COLO668 (cell line): ENCODE results near the gene KRT37.
"Not testable (repeated sequence)": the region's sequence is repeated elsewhere in the genome, so short reads cannot be mapped to it uniquely, and the experiment has no call there.

Experiments
- DNase-seq: peaks from one replicate; lab custom pipeline; 2025; ENCODE audit not compliant: unreplicated experiment; lab: John Stamatoyannopoulos, UW

KRT37 gene

DNA sequence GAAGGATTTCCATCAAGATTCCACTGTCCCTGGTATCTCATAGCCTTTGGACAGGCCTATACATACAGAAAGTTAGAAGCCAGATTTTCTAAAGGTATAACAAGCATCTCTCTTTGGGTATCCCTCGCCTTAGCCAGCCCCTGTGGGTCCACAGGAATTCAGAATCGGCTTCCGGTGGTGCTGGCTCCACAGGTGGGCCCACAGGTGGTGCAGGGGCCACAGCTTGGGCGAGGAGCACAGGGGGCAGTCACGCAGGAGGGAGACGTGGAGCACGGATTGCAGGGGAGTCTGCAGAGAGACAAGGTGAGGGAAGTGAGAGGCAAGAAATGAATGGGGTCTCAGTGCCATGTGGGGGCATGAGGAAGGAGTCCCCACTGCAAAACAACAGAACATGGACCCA lies 12.9 kb upstream of the KRT37 start:
- no peak for DNase-seq

DNA sequence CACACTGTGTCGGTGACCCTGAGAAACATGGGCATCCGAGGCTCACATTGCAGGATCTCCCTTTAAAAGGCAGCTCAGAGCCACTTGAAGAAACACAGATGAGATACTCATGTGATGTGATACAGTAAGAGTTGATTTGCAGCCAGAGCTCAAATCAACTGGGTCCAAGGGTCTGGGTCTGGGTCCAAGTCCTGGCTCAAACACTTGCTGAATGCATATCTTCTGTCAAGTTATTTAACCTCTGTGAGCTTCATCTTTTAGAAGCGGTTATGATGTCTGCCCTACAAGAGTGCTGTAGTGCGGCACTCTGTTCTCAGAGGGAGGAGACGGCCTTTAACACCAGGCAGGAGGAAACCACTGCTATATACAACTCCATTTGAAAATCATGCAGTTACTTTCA lies 10.0 kb upstream of the KRT37 start:
- DNase-seq, result no peak

DNA sequence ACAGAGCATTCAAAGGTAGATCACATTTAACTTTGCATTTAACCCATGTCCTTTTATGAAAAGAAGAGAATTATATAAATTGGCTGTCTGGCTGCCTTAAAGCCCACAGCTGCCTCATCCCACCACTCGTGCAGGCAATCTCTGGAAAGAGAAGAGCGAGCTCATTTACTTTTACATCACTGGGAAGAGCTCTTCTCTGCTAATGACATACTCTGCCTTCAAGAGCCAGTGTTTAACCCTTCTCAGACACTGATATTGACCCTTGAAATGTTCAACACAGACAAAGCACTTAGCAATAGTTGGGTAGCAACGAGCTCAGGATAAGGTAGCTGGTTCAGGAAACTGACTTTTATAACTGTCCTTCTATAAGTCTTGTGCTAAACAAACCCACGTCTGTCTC lies 9.6 kb upstream of the KRT37 start:
- no peak for DNase-seq

DNA sequence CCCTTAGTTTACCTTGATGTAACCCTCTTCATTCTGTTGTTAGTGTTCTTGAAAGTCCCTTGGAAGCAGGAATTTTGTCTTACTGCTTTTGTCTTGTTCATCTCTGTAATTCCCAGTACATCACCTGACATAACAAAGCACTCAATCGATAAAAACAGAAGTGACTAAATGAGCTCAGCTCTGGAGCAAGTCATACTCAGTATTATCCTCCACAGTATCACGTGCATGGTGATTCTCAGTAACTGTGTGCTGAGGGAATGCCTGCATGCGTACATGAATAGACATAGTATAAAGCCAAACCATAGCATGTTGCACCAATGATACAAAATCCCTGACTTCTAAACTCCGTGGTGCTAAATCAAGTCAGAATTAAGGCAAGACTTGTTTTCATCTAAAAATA lies 9.2 kb upstream of the KRT37 start:
- no peak for DNase-seq

DNA sequence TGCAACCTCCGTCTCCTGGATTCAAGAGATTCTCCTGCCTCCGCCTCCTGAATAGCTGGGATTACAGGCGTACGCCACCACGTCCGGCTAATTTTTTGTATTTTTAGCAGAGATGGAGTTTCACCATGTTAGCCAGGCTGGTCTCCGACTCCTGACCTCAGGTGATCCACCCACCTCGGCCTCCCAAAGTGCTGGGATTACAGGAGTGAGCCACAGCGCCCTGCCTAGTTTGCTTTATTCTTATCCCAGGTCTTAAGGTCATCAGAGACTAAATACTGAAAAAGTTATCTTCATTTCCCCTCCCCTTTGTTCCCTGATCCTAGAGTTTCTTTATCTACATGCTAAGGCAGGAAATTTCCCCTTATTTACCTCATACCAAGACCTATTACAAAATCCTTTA lies 6.0 kb upstream of the KRT37 start:
- not testable (repeated sequence) for DNase-seq

DNA sequence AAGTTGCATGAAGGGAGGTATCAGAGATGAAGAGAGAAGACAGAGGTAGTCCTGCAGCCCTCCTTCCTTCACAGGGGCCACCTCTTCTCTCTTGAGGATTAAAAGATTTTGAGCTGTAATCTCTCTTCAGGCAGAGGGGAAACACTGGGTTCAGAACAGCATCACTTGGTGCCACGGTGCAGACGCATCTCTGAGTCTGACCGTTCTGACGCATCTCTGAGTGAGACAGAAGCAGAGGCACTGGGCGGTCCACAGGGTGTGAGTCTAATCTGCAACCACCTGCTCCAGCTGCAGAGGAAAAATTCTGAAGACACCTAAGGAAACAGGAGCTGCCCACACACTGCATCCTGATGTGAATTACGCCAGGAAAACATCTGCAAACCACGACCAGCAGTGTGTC lies 5.3 kb upstream of the KRT37 start:
- no peak for DNase-seq

DNA sequence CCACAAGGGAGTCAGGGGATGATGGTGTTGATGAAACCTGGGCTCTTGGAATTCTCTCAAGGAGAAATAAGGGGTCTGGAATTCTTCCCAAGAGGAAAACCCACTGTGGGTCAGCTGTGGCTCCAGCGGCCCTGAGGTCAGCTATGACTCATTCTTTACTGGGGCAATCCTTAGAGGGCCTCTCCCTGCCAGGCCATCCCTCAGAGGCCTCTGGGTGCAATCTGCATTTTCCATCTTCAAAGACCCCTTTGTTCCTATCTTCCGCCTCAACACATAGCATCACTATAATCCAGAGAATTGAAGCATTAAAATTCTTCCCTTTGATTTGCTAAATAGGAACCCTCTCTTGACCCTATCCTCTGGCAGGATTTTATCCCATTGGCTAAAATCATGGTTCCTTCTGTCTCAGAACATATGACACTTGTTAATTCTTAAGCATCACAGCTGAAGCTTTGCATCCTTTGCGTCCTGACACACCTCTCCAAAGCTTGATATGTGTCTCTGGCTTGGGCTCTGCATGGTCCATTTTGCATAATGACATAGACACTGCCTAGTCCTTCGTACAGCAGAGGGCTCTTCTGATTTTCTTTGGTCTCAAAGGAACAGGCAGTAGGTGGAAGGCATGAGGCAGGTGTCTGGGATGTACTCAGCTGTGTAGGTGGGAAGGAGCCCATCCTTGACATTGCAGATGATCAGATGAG lies 4.4 kb upstream of the KRT37 start:
- no peak for DNase-seq

DNA sequence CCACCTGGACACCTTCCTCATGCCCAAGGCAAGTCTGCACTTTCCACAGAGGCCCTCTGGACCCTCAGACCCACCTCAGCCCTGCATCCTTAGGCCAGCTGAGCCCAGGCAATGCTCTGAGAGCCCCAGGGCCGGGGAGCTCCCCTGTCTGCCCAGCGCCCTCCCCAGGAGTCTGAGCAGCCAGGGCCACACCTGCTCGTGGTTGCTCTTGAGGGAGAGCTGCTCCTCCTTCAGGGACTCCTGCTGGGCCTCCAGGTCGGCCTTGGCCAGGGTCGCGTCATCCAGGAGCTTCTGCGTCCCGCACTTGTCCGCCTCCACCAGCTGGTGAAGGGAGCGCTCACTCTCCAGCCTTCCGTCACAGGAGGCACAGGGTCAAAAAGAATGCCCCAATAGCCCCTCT lies 1.8 kb downstream of the KRT37 start:
- not testable (repeated sequence) for DNase-seq

DNA sequence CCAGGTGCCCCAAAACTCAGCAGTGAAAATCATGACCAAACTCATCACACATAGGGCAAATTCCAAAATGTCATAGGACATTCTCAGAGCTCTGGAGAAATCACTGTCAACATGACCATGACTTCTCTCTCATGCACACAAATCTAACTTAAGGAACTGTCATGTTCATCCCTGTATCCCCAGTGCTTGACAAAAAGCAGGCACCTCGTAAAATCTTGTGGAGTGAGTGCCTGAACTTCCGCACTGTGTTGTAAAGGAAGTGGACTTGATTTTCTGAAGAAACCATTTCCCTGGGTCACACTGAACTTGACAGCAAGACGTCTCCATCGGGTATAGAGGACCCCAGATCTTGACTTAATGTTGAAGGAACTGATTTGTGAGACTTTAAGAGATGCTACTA lies 2.8 kb downstream of the KRT37 start:
- DNase-seq, result no peak

DNA sequence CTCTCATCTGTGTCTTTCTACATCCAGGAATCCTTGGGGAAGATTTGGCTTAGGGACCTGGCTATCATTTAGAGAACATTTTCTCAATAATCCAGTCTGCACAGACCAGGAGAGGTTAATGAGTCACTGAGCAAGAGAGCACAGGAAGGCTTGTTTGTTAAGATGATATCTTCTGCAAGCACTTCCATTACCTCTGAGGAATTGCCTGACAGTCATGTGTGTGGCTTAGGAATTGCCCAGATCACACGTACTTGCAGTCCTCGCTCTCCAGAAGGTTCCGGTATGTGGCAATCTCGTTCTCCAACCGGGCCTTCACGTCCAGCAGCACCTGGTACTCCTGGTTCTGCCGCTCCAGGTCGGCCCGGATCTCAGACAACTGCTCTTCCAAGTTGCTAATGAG lies 3.3 kb downstream of the KRT37 start:
- DNase-seq, result no peak

DNA sequence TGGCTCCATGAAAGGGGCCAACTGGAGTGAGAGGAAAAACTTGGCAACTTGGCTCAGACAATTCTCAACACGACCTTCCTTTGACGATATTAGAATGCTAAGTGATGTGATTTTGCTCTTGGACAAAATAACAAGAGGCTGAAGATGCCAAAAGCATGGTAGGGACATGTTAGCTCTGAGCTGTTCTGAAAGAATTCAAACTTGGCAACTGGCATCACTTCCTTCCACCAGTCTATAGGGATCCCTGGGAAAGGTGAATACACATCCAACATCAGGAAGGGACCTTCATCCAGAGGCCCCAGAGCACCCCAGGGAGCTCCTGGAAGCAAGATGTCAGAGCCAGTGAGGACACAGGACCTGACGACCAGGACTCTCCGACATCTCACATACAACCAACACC lies 4.3 kb downstream of the KRT37 start:
- DNase-seq, result no peak

DNA sequence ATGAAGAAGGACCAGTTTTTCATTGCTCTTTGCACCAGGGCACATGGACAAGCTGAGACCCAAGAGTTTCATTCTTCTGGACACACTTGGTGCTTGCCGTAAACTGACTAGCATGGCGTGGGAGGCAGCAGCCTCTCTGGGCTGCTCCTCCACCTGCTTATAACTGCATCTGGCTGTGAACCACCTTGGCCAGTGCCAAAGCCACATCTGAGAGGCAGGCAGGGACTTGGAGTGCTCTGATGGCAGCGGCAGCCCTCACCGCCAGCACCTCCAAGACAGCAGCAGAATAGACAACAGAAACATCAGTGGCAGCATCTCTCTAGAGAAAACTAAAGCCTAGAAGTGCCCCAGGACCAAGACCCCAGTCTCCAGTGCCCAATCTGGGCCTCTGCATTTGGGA lies 4.7 kb downstream of the KRT37 start:
- no peak for DNase-seq

DNA sequence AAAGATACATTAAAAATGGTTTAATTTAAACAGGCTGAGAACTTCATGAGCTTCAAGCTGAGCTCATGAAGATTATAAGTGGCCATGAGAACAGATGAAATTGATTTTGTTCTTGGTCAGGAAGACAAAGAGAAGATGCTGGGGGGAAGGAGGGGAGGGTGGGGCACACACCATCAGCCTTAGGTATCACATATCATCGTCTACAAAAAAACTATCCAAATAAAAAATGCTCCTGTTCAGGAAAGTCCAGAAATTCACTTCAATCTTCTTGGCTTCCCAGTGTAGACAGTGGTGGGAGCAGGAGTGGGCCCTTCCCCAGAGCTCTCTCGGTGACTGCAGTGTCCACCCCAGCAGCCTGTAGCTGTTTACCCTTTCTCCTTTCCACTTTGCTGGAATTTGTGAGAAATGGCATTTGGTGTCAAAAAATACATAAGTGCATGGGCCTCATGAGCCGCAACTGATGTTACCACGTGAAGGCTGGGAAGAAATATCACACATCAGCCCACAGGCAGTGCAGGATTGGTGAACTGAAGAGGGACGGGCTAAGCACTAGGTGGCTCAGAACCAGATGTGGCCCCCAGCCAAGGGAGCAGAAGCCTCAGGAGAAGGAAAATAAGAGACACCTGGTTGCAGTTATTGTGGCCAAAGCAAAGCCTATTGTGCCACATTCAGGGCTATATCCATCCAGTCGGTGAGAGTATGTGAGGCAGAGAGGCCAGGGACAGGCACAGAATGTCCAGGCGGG lies 6.1 kb downstream of the KRT37 start:
- DNase-seq, result no peak

DNA sequence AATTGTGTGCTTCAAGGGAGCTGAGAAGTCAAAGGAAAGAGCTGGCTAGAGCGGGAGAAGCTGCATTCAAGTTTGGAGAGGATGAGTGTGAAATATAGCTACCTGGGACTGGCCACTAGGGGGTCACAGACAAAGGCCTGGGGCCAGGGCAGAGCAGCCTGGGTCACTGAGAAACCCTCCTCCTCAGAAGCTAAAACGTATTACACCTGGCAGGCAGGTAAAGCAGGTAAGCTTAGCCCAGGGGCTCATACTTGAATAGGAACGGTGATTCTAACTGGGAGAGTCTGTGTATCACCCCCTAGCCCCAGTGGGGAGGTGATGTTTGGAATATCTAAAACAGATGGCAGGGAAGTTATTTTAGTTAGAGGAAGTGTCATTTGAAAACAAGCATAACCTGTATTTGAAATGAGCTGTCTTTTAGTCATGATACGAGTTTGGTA lies 6.8 kb downstream of the KRT37 start:
- peak; percentile 2 for DNase-seq

DNA sequence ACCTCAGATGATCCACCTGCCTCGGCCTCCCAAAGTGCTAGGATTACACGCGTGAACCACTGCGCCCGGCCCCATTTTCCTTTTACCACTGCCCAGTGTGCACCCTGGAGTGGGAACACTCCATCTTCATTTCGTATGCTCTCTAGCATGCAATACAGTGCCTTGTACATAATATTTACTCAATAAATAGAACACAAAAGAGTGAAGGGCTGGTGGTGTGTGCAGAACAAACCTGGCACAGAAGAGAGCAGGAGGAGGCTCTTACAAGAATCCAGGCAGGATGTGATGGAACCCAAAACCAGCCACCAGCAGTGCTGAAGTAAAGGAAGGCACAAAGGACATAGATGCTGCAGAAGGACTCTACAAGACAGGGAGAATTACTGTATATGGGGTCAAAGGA lies 7.3 kb downstream of the KRT37 start:
- DNase-seq, result no peak

DNA sequence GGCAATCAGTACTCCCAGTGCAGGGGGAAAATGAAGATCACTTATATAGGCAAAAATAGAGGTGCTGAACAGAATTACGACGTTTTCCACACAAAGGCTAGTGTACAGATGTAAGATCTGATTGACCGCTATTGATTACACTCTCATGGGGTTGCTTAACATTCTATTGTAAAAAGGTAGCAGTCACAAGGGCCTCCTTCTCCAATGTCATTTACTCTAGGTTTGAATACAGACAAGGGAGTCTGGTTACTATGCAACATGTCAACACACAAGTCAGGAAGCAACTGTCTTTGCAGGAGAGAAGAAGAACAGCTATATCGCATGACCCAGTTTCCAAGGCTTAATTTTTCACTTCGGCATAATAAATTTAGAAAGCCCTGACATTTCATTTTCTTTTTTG lies 7.9 kb downstream of the KRT37 start:
- no peak for DNase-seq

DNA sequence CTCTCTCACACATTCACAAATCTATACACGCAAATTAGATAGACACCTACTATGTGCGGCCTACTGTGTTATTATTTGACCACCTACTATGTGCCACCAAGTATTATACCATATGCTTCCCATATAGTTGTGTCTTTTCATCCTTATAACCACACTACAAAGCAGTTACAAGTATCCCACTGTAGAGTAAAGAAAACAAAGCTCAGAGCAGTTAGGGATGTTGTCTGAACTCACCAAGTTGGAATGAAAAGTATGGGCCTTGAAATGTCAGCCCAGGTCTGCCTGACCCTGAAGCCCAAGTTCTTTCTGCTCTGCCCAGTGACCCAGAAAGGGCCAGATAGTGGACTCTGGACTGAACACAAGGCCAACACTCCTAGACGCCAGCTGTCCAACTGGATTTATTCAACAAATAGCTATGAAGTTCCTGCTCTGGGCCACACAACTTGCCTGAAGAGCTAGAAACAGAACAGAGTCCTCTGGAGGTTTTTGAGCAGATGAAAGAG lies 8.5 kb downstream of the KRT37 start:
- DNase-seq, result no peak

DNA sequence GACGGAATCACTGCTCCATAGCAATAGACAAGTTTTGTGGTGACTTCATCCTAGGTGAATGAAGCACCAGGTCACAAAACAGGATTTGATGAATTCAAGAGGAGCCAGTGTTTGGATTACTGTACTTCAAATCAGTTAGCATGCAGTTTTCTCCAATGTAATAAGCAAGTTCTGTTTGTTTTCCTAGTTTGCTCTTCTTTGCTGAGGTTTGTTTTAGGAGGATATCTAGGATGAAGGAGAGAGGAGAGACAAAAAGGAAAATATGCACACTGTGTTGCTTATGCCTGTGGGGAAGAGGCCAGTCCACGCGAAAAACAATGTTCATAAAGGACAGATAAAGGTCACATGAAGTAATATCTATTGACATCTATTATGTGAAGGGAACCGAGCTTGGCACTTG lies 9.0 kb downstream of the KRT37 start:
- DNase-seq, result no peak

DNA sequence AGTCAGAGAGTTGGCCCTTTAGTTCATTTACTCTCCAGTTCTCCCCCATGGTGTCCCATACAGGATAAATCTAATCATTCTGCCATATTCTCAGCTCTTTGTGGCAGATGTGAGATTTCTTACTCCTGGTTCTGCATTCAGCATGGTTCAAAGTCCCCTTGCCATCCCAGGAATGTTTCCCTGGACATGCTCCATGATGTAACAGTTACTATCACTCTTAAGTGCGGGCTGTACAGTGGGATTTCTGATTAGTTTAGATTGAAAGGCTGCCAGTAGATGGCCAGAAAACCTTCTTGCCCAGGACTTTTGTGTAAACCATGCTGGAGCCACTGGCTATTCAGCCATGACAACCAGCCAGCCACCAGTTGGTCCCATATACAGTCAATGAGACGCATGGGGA lies 10.4 kb downstream of the KRT37 start:
- DNase-seq, result no peak

DNA sequence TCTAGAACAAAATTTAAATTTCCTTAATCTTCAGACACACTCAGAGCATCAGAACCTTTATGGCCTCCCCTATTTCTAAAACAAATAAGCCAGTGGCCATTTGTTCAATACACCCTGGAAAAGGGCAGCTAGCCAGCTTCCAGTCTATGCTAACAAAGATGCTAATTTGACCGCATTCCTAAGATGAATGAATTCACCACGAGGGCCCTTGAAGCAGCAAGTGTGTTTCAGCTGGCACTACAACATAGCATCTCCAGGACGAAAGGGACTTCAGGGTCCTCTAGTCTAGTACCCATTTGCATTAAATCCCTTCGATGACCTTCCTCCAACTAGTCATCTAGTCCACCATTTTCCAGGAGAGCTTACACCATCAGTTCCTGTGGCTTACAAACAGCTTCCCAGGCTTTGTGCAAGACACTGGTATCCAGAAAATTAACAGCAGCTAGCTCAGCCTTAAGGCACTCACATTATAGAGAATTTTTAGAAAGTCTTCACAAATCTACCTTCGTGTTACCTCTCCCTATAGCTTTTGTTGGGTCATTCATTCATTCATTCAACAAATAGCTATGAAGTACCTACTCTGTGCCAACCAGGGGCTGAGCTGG lies 10.9 kb downstream of the KRT37 start:
- DNase-seq, result no peak

DNA sequence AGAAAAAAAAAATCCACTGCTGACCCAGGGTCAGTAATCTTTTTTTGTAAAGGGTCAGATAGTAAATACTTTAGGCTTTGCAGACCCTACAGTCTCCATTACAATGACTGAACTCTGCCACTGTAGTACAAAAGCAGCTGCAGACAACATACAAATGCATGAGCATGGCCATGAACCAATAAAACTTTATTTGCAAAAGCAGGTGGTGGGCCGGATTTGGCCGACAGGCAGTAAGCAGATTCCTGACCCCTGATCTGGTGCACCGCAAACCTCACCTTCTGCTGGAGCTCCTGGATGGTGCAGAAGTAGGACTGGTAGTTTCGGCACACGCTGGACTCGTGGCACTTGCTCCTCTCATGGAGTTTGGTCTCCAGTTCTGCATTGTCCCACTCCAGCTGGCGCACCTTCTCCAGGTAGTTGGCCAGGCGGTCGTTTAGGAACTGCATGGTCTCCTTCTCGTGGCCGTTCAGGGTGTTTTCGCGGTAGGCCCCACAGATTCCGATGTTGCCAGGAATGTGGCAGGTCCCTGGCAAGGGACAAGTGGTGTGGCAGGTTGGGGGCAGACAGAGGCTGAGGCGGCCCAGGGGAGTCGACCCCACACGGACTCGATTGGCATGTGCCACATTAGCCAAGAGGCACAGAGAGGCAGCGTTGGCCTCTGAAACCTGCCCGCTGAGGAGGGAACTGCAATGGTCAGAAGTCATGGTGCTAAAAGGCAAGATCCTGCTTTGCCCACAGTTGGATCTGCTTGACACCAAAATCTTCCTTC lies 13.1 kb downstream of the KRT37 start:
- DNase-seq, result no peak
